Activated CD4-positive, alpha-beta T cell treated with anti-CD3 and anti-CD28 coated beads, Interleukin-2, Interleukin-6, amounts not matched to agents 100 ng/mL and 50 ng/mL, durations not matched to agents 16 hours and 8 hours (primary cell): Measurements from ENCODE around the gene KIF26B.

Experiments
- DNase-seq: peaks from one replicate; pipeline ENCODE4 v3.0.0-alpha.2; 2020

Gene KIF26B

GRCh38 chr1:245245021-245245667 lies 90.4 kb downstream of the KIF26B start:
- no peak for DNase-seq

- DNase-seq: no peak
Observed at GRCh38 chr1:245246433-245246832, 91.6 kb downstream of the KIF26B start.

GRCh38 chr1:245247356-245247755 lies 92.6 kb downstream of the KIF26B start:
- DNase-seq: no peak

GRCh38 chr1:245247801-245248200 lies 93.0 kb downstream of the KIF26B start:
- no peak for DNase-seq

GRCh38 chr1:245248231-245248731 lies 93.5 kb downstream of the KIF26B start:
- DNase-seq: no peak

GRCh38 chr1:245255783-245256182 lies 101.0 kb downstream of the KIF26B start:
- no peak for DNase-seq

- no peak for DNase-seq
Observed at GRCh38 chr1:245256528-245256927, 101.7 kb downstream of the KIF26B start.

GRCh38 chr1:245258271-245258920 lies 103.6 kb downstream of the KIF26B start:
- no peak for DNase-seq

- no peak for DNase-seq
Observed at GRCh38 chr1:245260110-245260882, 105.5 kb downstream of the KIF26B start.

- DNase-seq: no peak
Observed at GRCh38 chr1:245260883-245261282, 106.1 kb downstream of the KIF26B start.

GRCh38 chr1:245261786-245262185 lies 107.0 kb downstream of the KIF26B start:
- DNase-seq: no peak

- no peak for DNase-seq
Observed at GRCh38 chr1:245263529-245264095, 108.8 kb downstream of the KIF26B start.

- DNase-seq: no peak
Observed at GRCh38 chr1:245264226-245264625, 109.4 kb downstream of the KIF26B start.

GRCh38 chr1:245266105-245266504 lies 111.3 kb downstream of the KIF26B start:
- DNase-seq: no peak

GRCh38 chr1:245270063-245270462 lies 115.3 kb downstream of the KIF26B start:
- DNase-seq: no peak

- DNase-seq: no peak
Observed at GRCh38 chr1:245270972-245271371, 116.2 kb downstream of the KIF26B start.

- no peak for DNase-seq
Observed at GRCh38 chr1:245272676-245273075, 117.9 kb downstream of the KIF26B start.

GRCh38 chr1:245276445-245276844 lies 121.7 kb downstream of the KIF26B start:
- DNase-seq: no peak

GRCh38 chr1:245277276-245277675 lies 122.5 kb downstream of the KIF26B start:
- DNase-seq: no peak

GRCh38 chr1:245278846-245279245 lies 124.1 kb downstream of the KIF26B start:
- no peak for DNase-seq

GRCh38 chr1:245279346-245279745 lies 124.6 kb downstream of the KIF26B start:
- no peak for DNase-seq

GRCh38 chr1:245283001-245283400 lies 128.2 kb downstream of the KIF26B start:
- no peak for DNase-seq

GRCh38 chr1:245285168-245285567 lies 130.4 kb downstream of the KIF26B start:
- DNase-seq: no peak
